Hepatocyte (in vitro differentiated cells): ENCODE results near the gene OLA1.

Experiments used
- CTCF ChIP-seq: fragments of 200-600 bp; sonication (generic); IDR thresholded peaks from 2 replicates; pipeline ENCODE4 v1.5.1; 2016; ENCODE audit warnings: antibody characterized with exemption, mild to moderate bottlenecking; ENCODE audit not compliant: poor library complexity
- EZH2phosphoT487 ChIP-seq: fragments of 200-600 bp; sonication (generic); IDR thresholded peaks from one replicate; pipeline ENCODE4 v1.6.1; 2018; ENCODE audit warnings: antibody characterized with exemption, mild to moderate bottlenecking, low read depth, moderate library complexity; ENCODE audit not compliant: unreplicated experiment, severe bottlenecking

GRCh38 chr2:174059178-174059883, 189.0 kb downstream of the OLA1 start:
- TF ChIP-seq CTCF (no peak), EZH2phosphoT487 (no peak)
